Suprapubic skin (tissue), 4 donors: ENCODE results near the gene CENPX. TPM values are rescaled to one million over a fixed set of nuclear protein-coding genes. Genes with fewer than 3 reads are reported as not detected.

Source experiments
- DNase-seq, 2 donors: peaks; one replicate each; pipeline ENCODE4 v3.0.0-alpha.2; 2019; ENCODE audit warnings: low spot score in 2 of 2
- H3K27ac ChIP-seq: fragments of 200-600 bp; sonication (generic); one replicate; pipeline ENCODE4 v1.5.1; 2019
- H3K27me3 ChIP-seq: fragments of 200-600 bp; sonication (generic); one replicate; pipeline ENCODE4 v1.5.1; 2019
- H3K36me3 ChIP-seq: fragments of 200-600 bp; sonication (generic); one replicate; pipeline ENCODE4 v1.5.1; 2019
- H3K4me1 ChIP-seq: fragments of 200-600 bp; sonication (generic); one replicate; pipeline ENCODE4 v1.5.1; 2019
- H3K4me3 ChIP-seq: fragments of 200-600 bp; sonication (generic); one replicate; pipeline ENCODE4 v1.5.1; 2019; ENCODE audit warnings: mild to moderate bottlenecking
- H3K9me3 ChIP-seq: fragments of 200-600 bp; sonication (generic); one replicate; pipeline ENCODE4 v1.5.1; 2019
- EP300 ChIP-seq: sonication (generic); formaldehyde crosslinking; IDR thresholded peaks from one replicate; pipeline ENCODE4 v1.6.1; 2017; ENCODE audit warnings: antibody characterized with exemption
- POLR2A ChIP-seq, 2 donors: fragments of 450-650 bp; IDR thresholded peaks; one replicate each; pipeline ENCODE4 v1.6.1; 2017; ENCODE audit warnings: antibody characterized with exemption in 2 of 2, mild to moderate bottlenecking in 2 of 2, moderate library complexity in 2 of 2
- POLR2AphosphoS5 ChIP-seq, 3 donors: sonication (generic); formaldehyde crosslinking; IDR thresholded peaks; one replicate each; pipeline ENCODE4 v1.6.1; 2017; ENCODE audit warnings: antibody characterized with exemption in 3 of 3
- WGBS: methylation state at CpG from one replicate; pipeline ENCODE4 v1.1.5; 2018; 5-methylcytosine and 5-hydroxymethylcytosine counted together
- total RNA-seq, 4 donors: library from RNA; depleted of rRNA; stranded (reverse); fragments of >200 nt; gene quantifications; one replicate each; pipeline ENCODE4 v1.1.0, GENCODE V29; 2016
- TF ChIP-seq, protein P1 (sequence below), 2 donors: fragments of 200-600 bp in 1 of 2; fragments of 450-650 bp in 1 of 2; sonication (generic) in 1 of 2; IDR thresholded peaks; one replicate each; pipeline ENCODE4 v1.5.1; 2016 to 2019; ENCODE audit warnings: antibody characterized with exemption in 2 of 2, mild to moderate bottlenecking in 1 of 2, moderate library complexity in 1 of 2

CENPX gene
- total RNA-seq, 4 donors from 2014 or later, result 75.8 to 81.6 (median 76.8) TPM

DNA sequence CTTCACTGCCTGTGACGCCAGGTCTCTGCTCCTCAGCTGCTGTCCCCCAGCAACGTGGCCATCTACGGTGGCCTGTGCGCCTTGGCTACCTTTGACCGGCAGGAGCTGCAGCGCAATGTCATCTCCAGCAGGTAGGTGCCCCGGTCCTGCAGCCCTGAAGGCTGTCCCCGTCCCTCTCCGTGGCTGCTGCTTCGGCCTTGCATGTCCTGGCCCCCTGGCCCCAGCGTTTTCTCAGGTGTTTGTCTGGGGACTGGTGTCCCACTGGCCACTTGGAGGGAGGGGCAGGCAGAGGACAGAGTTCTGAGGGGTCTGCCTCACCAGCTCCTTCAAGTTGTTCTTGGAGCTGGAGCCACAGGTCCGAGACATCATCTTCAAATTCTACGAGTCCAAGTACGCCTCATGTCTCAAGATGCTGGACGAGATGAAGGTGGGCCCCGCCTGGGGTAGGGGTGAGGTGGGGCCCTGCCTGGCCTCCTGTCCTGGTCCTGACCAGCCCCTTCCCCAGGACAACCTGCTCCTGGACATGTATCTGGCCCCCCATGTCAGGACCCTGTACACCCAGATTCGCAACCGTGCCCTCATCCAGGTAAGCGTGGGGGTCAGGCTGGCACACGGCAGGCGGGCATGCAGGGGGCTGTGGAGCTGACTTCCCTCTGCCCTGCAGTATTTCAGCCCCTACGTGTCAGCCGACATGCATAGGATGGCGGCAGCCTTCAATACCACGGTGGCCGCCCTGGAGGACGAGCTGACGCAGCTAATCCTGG is 33.5 kb upstream of the CENPX start:
- Histone ChIP-seq H3K27ac (no peak overlapping the region), H3K4me1 (peaks cover 24% of the 10 kb centered on the region), H3K4me3 (no peak overlapping the region), H3K9me3 (no peaks in the 10 kb centered on the region), H3K36me3 (peaks cover 77% of the 10 kb centered on the region), H3K27me3 (no peaks in the 10 kb centered on the region)
- no peak for DNase-seq
- TF ChIP-seq POLR2A (IDR thresholded peaks at IDR 0.05) (no peak), POLR2AphosphoS5 (IDR thresholded peaks at IDR 0.05) (no peak), EP300 (no peak)
- TF ChIP-seq, protein P1, sequence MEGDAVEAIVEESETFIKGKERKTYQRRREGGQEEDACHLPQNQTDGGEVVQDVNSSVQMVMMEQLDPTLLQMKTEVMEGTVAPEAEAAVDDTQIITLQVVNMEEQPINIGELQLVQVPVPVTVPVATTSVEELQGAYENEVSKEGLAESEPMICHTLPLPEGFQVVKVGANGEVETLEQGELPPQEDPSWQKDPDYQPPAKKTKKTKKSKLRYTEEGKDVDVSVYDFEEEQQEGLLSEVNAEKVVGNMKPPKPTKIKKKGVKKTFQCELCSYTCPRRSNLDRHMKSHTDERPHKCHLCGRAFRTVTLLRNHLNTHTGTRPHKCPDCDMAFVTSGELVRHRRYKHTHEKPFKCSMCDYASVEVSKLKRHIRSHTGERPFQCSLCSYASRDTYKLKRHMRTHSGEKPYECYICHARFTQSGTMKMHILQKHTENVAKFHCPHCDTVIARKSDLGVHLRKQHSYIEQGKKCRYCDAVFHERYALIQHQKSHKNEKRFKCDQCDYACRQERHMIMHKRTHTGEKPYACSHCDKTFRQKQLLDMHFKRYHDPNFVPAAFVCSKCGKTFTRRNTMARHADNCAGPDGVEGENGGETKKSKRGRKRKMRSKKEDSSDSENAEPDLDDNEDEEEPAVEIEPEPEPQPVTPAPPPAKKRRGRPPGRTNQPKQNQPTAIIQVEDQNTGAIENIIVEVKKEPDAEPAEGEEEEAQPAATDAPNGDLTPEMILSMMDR (IDR thresholded peaks at IDR 0.05), result no peak
- 93% methylated on average over 13 of the region's 28 CpGs for WGBS

DNA sequence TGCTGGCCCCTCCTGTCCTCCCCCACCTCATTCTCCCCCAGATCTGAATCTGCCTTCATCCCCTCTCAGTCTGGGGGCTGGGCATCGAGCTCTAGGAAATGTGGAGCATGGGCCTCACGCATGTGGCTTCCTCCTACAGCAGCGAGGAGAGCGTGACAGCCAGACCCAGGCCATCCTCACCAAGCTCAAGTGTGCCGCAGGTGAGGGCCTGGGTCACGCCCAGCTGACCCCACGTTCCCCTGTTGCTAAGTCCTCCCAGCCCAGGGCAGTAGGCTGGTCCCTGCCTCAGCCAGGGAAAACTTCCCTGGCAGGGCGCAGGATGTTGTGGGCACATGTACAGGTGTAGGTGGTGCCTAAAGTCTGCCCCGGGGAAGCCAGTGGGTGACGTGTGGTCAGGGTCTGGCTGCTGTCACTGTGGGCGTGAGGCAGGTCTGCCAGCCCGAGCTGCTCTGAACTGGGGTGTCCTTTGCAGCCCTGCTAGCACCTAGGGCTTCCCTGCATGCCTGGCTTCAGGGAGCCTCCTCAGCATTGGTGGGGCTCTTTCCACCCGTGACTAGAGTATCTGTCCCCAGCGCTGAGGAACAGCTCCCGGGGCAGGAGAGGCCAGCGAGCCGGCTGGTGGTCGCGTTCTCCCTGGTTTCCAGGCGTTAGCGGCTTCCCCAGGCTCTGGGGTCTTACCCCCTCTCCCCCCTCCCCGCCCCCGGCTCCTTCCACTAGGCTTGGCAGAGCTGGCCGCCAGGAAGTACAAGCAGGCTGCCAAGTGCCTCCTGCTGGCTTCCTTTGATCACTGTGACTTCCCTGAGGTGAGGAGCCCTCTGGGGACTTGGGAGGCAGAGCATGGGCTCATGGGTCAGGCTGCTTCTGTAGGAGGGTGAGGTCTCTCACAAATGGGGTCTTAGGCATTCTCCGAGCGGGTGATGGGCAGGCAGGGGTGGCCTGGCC is 32.6 kb upstream of the CENPX start:
- WGBS, result 80% methylated on average over 11 of the region's 26 CpGs
- no peak for DNase-seq

DNA sequence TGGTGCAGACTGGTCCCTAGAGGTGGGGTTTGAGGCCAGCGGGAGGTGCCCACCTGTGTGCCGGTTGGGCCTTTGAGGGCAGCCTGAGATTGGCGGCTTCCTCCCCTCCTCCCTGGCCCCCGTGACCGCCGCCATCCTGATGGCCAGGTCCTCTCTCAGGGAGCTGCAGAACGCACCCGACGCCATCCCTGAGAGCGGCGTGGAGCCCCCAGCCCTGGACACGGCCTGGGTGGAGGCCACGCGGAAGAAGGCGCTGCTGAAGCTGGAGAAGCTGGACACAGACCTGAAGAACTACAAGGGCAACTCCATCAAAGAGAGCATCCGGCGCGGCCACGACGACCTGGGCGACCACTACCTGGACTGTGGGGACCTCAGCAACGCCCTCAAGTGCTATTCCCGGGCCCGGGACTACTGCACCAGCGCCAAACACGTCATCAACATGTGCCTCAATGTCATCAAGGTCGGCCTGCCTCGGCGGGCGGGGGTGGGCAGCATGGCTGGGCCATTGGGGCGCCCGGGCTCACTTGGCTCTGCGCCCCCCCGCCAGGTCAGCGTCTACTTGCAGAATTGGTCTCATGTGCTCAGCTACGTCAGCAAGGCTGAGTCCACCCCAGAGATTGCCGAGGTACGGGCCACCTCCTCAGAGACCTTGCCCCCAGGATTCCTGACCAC is 31.8 kb upstream of the CENPX start:
- WGBS, result 91% methylated on average over 14 of the region's 38 CpGs
- Histone ChIP-seq H3K4me1 (peaks cover 41% of the 10 kb centered on the region), H3K9me3 (no peaks in the 10 kb centered on the region), H3K27ac (no peak overlapping the region), H3K36me3 (peaks cover 64% of the 10 kb centered on the region), H3K4me3 (no peak overlapping the region), H3K27me3 (no peaks in the 10 kb centered on the region)
- no peak for DNase-seq
- TF ChIP-seq, protein P1 (IDR thresholded peaks at IDR 0.05), result no peak
- TF ChIP-seq POLR2A (IDR thresholded peaks at IDR 0.05) (no peak), EP300 (no peak), POLR2AphosphoS5 (IDR thresholded peaks at IDR 0.05) (no peak)

More for the DNA sequence above, 32.6 kb upstream of the CENPX start:
- Histone ChIP-seq H3K36me3 (peaks cover 69% of the 10 kb centered on the region), H3K27me3 (no peaks in the 10 kb centered on the region), H3K4me3 (no peak overlapping the region), H3K4me1 (peaks cover 33% of the 10 kb centered on the region), H3K27ac (no peak overlapping the region), H3K9me3 (no peaks in the 10 kb centered on the region)
- TF ChIP-seq EP300 (no peak), POLR2A (IDR thresholded peaks at IDR 0.05) (no peak), POLR2AphosphoS5 (IDR thresholded peaks at IDR 0.05) (no peak)
- TF ChIP-seq, protein P1 (IDR thresholded peaks at IDR 0.05), result no peak

DNA sequence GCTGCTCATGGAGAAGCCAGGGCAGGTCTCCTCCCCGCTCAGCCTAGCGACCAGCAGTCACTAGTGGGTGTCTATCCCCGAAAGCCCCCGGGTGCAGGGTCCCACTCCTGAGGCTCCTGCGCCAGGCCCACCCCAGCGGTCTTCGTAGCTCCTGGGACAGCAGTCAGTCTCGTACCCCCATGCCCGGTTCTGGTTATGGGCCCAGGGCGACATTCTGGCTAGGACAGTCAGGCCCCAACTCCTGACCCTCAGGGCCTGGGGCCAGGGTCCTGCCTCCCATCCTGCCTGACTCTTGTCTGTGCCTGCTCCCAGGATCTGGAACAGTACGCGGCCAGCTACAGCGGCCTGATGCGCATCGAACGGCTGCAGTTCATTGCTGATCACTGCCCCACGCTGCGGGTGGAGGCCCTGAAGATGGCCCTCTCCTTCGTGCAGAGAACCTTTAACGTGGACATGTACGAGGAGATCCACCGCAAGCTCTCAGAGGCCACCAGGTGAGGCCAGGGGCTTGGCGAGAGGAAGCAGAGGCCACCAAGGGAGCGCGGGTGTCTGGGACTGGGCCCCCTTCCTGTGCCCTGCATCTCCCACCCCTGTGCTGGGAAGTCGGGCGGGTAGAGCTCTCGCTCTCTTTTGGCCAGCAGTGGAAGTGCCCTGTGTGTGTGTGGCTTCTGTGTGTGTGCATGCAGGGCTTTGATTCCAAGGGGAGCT is 31.0 kb upstream of the CENPX start:
- 100% methylated on average over 1 of the region's 28 CpGs for WGBS

More for the DNA sequence above, 31.0 kb upstream of the CENPX start:
- TF ChIP-seq POLR2A (IDR thresholded peaks at IDR 0.05) (no peak), EP300 (no peak), POLR2AphosphoS5 (IDR thresholded peaks at IDR 0.05) (no peak)
- TF ChIP-seq, protein P1 (IDR thresholded peaks at IDR 0.05), result no peak
- no peak for DNase-seq
- H3K36me3 ChIP-seq, result peaks cover 62% of the 10 kb centered on the region
- no peaks in the 10 kb centered on the region for H3K9me3 ChIP-seq
- H3K4me3 ChIP-seq, result peak overlapping the region; percentile 85
- H3K27me3 ChIP-seq, result no peaks in the 10 kb centered on the region
- no peak overlapping the region for H3K27ac ChIP-seq
- H3K4me1 ChIP-seq, result peaks cover 42% of the 10 kb centered on the region
